ENCODE results near the gene CAPN7.
"Not testable (repeated sequence)": the region's sequence is repeated elsewhere in the genome, so short reads cannot be mapped to it uniquely, and the experiment has no call there.

The CAPN7 gene

GRCh38 chr3:15205934-15206661 is at the start of gene CAPN7:
Gene CAPN7, plus strand, starts transcription at chr3:15206246. Its CDS starts 250 bp downstream, at chr3:15206496.
- no peak for DNase-seq

GRCh38 chr3:15157441-15157840 is 48.6 kb upstream of the CAPN7 start:
- no peak for DNase-seq

- DNase-seq: no peak
Measured at GRCh38 chr3:15159501-15160136, 46.4 kb upstream of the CAPN7 start.

- no peak for DNase-seq
Measured at GRCh38 chr3:15160662-15161061, 45.4 kb upstream of the CAPN7 start.

GRCh38 chr3:15161133-15161532 is 44.9 kb upstream of the CAPN7 start:
- no peak for DNase-seq

DNA sequence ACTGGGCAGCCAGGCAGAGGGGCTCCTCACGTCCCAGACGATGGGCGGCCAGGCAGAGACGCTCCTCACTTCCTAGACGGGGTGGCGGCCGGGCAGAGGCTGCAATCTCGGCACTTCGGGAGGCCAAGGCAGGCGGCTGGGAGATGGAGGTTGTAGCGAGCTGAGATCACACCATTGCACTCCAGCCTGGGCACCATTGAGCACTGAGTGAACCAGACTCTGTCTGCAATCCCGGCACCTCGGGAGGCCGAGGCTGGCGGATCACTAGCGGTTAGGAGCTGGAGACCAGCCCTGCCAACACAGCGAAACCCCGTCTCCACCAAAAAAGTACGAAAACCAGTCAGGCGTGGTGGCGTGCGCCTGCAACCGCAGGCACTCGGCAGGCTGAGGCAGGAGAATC is 42.4 kb upstream of the CAPN7 start:
- not testable (repeated sequence) for DNase-seq

DNA sequence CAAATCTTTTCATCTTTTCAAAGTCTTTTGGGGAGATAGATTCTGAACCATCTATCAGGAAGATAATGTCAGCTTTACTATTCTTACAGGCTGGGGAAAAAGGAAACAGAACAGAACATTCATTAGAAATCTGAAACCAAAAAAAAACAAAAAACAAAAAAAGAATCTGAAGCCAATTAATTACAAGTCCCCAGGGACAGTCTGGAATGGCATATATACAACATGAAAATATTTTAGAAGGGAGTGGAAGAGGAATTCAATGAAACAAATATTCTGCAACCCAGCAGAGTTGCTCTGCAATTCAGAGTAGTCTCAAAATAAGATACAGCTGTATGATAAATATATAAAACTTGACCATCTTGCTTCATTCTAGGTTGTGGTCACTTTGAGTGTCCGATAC is 41.7 kb upstream of the CAPN7 start:
- DNase-seq: no peak

DNA sequence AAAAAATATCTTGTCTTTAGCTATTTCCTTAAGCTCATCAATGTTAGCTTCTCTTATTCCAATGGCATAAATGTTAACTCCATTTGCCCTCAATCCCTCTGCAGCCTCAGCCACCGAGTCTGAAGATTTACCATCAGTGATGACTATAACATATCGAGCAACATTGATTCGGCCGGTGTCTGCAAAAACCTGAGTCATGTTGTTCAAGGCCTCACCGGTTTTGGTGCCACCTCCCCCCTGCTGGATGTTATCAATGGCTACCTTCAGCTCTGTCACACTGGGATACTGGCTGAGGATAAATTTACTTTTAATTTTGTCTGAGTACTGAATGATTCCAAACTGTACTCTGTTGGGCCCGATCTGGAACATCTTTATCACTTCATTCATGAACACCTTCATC is 41.0 kb upstream of the CAPN7 start:
- DNase-seq: no peak

GRCh38 chr3:15166391-15166790 is 39.7 kb upstream of the CAPN7 start:
- DNase-seq: not testable (repeated sequence)

GRCh38 chr3:15171096-15171495 is 35.0 kb upstream of the CAPN7 start:
- no peak for DNase-seq

- no peak for DNase-seq
Measured at GRCh38 chr3:15172806-15173205, 33.2 kb upstream of the CAPN7 start.

DNA sequence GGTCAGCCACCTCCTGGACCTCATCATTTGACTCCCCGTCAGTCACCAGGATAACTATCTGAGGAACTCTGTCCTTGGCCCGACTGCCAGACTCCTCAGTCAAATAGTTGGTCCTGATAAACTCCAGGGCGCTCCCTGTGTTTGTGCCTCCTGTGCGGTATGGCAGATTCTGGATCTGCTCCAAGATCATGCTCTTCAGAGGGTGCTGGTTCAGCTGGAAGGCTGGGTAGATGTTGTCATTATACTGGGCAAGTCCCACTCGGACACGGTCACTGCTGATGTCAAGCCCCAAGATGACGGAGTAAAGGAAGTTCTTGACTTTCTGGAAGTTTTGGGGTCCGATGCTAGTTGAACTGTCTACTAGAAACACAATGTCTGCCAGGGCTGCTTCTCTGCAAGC is 31.1 kb upstream of the CAPN7 start:
- DNase-seq: no peak

GRCh38 chr3:15175605-15176004 is 30.4 kb upstream of the CAPN7 start:
- DNase-seq: no peak

DNA sequence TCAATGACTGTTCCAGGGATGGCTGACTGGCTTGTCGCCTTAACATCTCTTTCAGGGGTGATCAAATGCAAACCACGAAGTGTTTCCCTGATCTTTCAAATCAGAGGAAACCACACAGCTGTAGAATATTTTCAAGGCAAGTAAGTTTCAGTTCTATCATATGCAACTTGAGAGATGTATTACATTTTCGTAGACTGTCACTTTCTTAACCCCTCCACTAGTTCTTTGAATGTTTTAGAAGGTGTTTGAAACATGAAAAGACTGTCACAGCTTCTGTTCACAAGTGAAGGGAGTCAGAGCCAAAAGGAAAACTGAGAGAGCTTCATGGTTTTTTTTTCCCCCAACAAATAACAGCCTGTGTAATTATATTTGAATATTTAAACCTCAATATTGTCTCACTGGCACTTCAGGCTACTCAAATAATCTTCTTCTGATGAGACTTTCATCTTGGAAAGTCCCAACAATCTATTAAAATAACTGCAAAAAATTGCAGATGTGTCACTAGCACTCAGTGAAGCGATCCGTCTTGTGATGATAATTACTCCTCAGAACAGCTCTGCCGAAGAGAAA is 25.9 kb upstream of the CAPN7 start:
- no peak for DNase-seq

GRCh38 chr3:15181511-15181910 is 24.5 kb upstream of the CAPN7 start:
- no peak for DNase-seq

- DNase-seq: no peak
Measured at GRCh38 chr3:15181963-15182362, 24.1 kb upstream of the CAPN7 start.

DNA sequence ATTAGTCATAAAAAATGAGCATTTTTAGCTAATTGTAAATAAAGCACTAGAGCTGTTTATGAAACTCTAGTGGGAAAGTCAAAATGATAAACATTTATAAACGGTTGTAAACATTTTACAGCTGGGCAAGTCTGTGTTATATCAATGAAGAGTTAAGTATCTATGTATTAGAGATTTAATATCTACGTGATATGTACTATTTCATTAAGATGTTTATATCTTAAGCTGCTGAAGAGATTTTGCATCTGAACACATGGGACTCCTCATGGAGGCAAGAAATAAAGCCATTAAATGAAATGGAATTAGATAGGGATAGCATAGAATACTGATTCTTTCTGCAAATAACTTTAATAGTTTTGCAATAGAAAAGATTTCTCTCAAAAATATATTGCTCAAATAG is 23.0 kb upstream of the CAPN7 start:
- no peak for DNase-seq

DNA sequence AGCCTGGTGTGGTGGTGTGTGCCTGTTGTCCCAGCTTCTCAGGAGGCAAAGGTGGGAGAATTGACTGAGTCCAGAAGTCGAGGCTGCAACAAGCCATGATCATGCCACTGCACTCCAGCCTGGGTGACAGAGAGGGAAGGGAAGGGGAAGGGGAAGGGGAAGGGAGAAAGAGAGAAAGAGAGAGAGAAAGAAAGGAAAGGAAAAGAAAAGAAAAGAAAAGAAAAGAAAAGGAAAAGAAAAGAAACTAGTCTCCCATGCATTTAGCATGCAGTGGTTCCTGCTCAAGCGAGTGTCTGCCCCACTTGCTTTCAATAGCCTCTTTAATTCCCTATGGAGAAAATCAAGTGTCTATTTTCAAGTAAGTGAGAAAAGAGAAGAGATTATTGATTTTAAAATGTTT is 20.6 kb upstream of the CAPN7 start:
- DNase-seq: no peak

- no peak for DNase-seq
Measured at GRCh38 chr3:15186101-15186476, 20.0 kb upstream of the CAPN7 start.

DNA sequence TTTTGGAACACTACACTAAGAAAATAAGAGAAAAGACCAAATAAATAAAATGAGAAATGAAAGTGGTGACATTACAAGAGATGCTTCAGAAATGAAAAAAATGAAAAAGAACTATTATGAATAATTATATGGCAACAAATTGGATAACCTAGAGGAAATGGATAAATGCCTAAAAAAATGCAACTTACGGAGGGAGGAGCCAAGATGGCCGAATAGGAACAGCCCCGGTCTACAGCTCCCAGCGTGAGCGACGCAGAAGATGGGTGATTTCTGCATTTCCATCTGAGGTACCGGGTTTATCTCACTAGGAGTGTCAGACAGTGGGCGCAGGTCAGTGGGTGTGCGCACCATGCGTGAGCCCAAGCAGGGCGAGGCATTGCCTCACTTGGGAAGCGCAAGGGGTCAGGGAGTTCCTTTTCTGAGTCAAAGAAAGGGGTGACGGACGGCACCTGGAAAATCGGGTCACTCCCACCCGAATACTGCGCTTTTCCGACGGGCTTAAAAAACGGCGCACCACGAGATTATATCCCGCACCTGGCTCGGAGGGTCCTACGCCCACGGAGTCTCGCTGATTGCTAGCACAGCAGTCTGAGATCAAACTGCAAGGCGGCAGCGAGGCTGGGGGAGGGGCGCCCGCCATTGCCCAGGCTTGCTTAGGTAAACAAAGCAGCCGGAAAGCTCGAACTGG is 19.4 kb upstream of the CAPN7 start:
- DNase-seq: not testable (repeated sequence)

GRCh38 chr3:15197340-15198029 is 8.6 kb upstream of the CAPN7 start:
- no peak for DNase-seq

- DNase-seq: no peak
Measured at GRCh38 chr3:15198686-15199085, 7.4 kb upstream of the CAPN7 start.

DNA sequence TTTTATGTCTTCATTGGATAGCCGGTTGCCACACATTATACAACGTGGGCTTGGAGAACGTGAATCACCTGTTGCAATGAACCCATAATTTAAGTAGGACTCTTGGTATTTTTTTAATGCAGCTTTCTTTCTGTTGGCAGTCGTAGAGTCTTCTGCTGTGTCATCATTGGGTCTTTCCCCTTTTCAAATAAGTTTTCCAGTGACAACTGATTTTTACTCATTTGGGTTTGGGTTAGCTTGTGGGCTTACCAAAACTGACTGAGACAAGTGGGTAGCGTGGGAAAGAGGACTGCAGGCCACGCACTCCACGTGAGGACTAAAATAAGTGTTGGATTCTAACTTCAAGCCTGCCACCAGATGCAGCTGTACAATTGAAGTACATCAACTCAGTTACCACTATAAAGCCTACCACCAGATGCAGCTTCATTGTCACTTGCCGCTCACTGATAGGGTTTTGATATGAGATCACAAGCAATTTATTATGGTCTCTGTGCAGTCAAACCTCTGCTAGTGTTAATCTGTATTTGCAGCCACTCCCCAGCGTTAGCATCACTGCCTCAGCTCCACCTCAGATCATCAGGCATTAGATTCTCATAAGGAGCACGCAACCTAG is 6.4 kb upstream of the CAPN7 start:
- no peak for DNase-seq
